ENCODE measurements around the gene CISTR.
"Not testable (repeated sequence)": the region's sequence is repeated elsewhere in the genome, so short reads cannot be mapped to it uniquely, and the experiment has no call there.

The CISTR gene

DNA sequence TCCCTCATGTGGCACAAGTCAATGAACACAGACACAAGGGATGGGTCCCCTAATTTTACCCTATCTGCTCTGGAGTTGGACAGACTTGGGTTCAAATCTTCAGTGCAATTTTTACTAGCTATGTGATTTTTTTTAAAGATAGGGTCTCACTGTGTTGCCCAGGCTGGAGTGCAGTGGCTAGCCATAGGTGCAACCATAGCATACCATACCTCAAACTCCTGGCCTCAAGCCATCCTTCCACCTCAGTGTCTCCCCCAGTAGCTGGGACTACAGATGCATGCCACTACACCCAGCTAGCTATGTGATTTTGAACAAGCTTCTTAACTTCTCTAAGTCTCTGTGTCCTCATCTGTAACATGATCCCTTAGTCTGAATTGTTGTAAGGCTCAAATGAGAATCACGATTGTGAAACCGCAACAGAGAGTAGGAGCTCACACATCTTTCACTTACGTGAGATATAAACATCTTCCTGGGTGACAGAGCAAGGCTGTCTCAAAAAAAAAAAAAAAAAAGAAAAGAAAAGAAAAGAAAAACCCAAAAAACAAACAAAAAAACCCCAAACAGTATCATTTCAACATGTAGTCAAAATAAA, 29.2 kb downstream of the CISTR start:
- H2AFZ ChIP-seq (ENCODE audit: low read length): no peak overlapping the region
- TF ChIP-seq, protein P1, sequence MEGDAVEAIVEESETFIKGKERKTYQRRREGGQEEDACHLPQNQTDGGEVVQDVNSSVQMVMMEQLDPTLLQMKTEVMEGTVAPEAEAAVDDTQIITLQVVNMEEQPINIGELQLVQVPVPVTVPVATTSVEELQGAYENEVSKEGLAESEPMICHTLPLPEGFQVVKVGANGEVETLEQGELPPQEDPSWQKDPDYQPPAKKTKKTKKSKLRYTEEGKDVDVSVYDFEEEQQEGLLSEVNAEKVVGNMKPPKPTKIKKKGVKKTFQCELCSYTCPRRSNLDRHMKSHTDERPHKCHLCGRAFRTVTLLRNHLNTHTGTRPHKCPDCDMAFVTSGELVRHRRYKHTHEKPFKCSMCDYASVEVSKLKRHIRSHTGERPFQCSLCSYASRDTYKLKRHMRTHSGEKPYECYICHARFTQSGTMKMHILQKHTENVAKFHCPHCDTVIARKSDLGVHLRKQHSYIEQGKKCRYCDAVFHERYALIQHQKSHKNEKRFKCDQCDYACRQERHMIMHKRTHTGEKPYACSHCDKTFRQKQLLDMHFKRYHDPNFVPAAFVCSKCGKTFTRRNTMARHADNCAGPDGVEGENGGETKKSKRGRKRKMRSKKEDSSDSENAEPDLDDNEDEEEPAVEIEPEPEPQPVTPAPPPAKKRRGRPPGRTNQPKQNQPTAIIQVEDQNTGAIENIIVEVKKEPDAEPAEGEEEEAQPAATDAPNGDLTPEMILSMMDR (IDR thresholded peaks at IDR 0.05; ENCODE audit: low read length): no peak
- H3K79me2 ChIP-seq (ENCODE audit: insufficient read depth, low read length): no peaks in the 10 kb centered on the region
- H3K9me3 ChIP-seq (ENCODE audit: low read length): no peaks in the 10 kb centered on the region
- no peaks in the 10 kb centered on the region for H3K36me3 ChIP-seq (ENCODE audit: insufficient read depth, low read length)
- no peaks in the 10 kb centered on the region for H4K20me1 ChIP-seq (ENCODE audit: insufficient read depth, low read length)
- H3F3A ChIP-seq (ENCODE audit: insufficient read depth, low read length): no peaks in the 10 kb centered on the region
- no peak overlapping the region for H3K27ac ChIP-seq (ENCODE audit: low read depth, low read length, poor library complexity, severe bottlenecking)
- H3K4me3 ChIP-seq (ENCODE audit: low read depth, low read length, poor library complexity, severe bottlenecking): no peak overlapping the region
- peaks cover 13% of the 10 kb centered on the region for H3K4me1 ChIP-seq (ENCODE audit: insufficient read depth, low read length, severe bottlenecking)
- H3K9me2 ChIP-seq (ENCODE audit: low read depth, low read length): no peaks in the 10 kb centered on the region
- H3K9ac ChIP-seq (ENCODE audit: low read length): no peak overlapping the region
- H3K4me2 ChIP-seq (ENCODE audit: low read length): no peak overlapping the region
- no peaks in the 10 kb centered on the region for H3K27me3 ChIP-seq (ENCODE audit: insufficient read depth, low read length)

- no peak overlapping the region for H2AFZ ChIP-seq (ENCODE audit: low read length)
- no peak overlapping the region for H3K4me3 ChIP-seq (ENCODE audit: low read depth, low read length, poor library complexity, severe bottlenecking)
- no peaks in the 10 kb centered on the region for H3K79me2 ChIP-seq (ENCODE audit: insufficient read depth, low read length)
- peaks cover 1% of the 10 kb centered on the region for H3K4me1 ChIP-seq (ENCODE audit: insufficient read depth, low read length, severe bottlenecking)
- H3F3A ChIP-seq (ENCODE audit: insufficient read depth, low read length): no peaks in the 10 kb centered on the region
- no peak overlapping the region for H3K9ac ChIP-seq (ENCODE audit: low read length)
- H3K27ac ChIP-seq (ENCODE audit: low read depth, low read length, poor library complexity, severe bottlenecking): no peak overlapping the region
- H3K4me2 ChIP-seq (ENCODE audit: low read length): no peak overlapping the region
- H3K9me2 ChIP-seq (ENCODE audit: low read depth, low read length): no peaks in the 10 kb centered on the region
- no peaks in the 10 kb centered on the region for H3K9me3 ChIP-seq (ENCODE audit: low read length)
- H3K27me3 ChIP-seq (ENCODE audit: insufficient read depth, low read length): no peaks in the 10 kb centered on the region
- no peaks in the 10 kb centered on the region for H4K20me1 ChIP-seq (ENCODE audit: insufficient read depth, low read length)
- TF ChIP-seq, protein P1 (IDR thresholded peaks at IDR 0.05; ENCODE audit: low read length): no peak
- no peak for TF ChIP-seq EZH2 (IDR thresholded peaks at IDR 0.05; ENCODE audit: borderline replicate concordance, low read length)
- H3K36me3 ChIP-seq (ENCODE audit: insufficient read depth, low read length): no peaks in the 10 kb centered on the region
Observed at GRCh38 chr12:53720946-53721345, 30.8 kb downstream of the CISTR start.

DNA sequence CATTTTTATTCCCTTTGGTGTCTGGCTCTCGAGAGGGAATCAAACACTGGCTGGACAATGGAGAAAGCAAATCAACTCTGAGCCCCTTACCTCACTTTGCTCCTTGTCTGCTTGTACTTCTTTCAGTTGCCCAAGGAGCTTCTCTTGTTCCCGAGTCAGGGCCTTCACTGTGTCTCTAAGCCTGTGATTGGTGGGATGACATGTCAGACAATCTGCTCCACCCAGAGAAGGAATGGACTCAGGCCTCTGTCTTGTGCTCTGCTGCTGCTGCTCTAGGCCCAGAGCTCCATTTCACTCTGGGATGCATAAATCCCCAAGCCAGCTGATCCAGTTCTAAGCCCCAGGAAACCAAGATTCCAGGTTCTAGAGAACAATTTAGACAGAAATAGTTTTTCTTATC, 32.1 kb downstream of the CISTR start:
- no peaks in the 10 kb centered on the region for H3K4me1 ChIP-seq (ENCODE audit: insufficient read depth, low read length, severe bottlenecking)
- no peaks in the 10 kb centered on the region for H3K9me2 ChIP-seq (ENCODE audit: low read depth, low read length)
- no peaks in the 10 kb centered on the region for H3K27me3 ChIP-seq (ENCODE audit: insufficient read depth, low read length)
- H2AFZ ChIP-seq (ENCODE audit: low read length): no peak overlapping the region
- H4K20me1 ChIP-seq (ENCODE audit: insufficient read depth, low read length): no peaks in the 10 kb centered on the region
- no peak overlapping the region for H3K27ac ChIP-seq (ENCODE audit: low read depth, low read length, poor library complexity, severe bottlenecking)
- H3K4me3 ChIP-seq (ENCODE audit: low read depth, low read length, poor library complexity, severe bottlenecking): no peak overlapping the region
- no peak overlapping the region for H3K4me2 ChIP-seq (ENCODE audit: low read length)
- H3K36me3 ChIP-seq (ENCODE audit: insufficient read depth, low read length): no peaks in the 10 kb centered on the region
- no peaks in the 10 kb centered on the region for H3F3A ChIP-seq (ENCODE audit: insufficient read depth, low read length)
- H3K9me3 ChIP-seq (ENCODE audit: low read length): no peaks in the 10 kb centered on the region
- no peaks in the 10 kb centered on the region for H3K79me2 ChIP-seq (ENCODE audit: insufficient read depth, low read length)
- TF ChIP-seq, protein P1 (IDR thresholded peaks at IDR 0.05; ENCODE audit: low read length): no peak
- TF ChIP-seq EZH2 (IDR thresholded peaks at IDR 0.05; ENCODE audit: borderline replicate concordance, low read length): no peak
- H3K9ac ChIP-seq (ENCODE audit: low read length): no peak overlapping the region

- not testable (repeated sequence) for H3K27ac ChIP-seq (ENCODE audit: low read depth, low read length, poor library complexity, severe bottlenecking)
Observed at GRCh38 chr12:53718567-53718966, 33.2 kb downstream of the CISTR start.

More at GRCh38 chr12:53718567-53718966, 33.2 kb downstream of the CISTR start:
- H3K9me3 ChIP-seq (ENCODE audit: low read length); H3F3A ChIP-seq (ENCODE audit: insufficient read depth, low read length); H3K9ac ChIP-seq (ENCODE audit: low read length); H3K36me3 ChIP-seq (ENCODE audit: insufficient read depth, low read length); H3K27me3 ChIP-seq (ENCODE audit: insufficient read depth, low read length); H3K79me2 ChIP-seq (ENCODE audit: insufficient read depth, low read length); H3K4me1 ChIP-seq (ENCODE audit: insufficient read depth, low read length, severe bottlenecking); H4K20me1 ChIP-seq (ENCODE audit: insufficient read depth, low read length); H3K4me2 ChIP-seq (ENCODE audit: low read length); H2AFZ ChIP-seq (ENCODE audit: low read length); H3K9me2 ChIP-seq (ENCODE audit: low read depth, low read length); H3K4me3 ChIP-seq (ENCODE audit: low read depth, low read length, poor library complexity, severe bottlenecking): not testable (repeated sequence)
